Measurements from ENCODE around the gene AFP. TPM values are rescaled to one million over a fixed set of nuclear protein-coding genes. Genes with fewer than 3 reads are reported as not detected.
"Not testable (repeated sequence)": the region's sequence is repeated elsewhere in the genome, so short reads cannot be mapped to it uniquely, and the experiment has no call there.

Gene AFP
- 0.22 and 2.2 TPM in 2 replicates for total RNA-seq

- no peak within 1 kb of the TSS for H3K4me3 ChIP-seq (ENCODE audit: low read depth, low read length)
- DNase-seq (ENCODE audit: low read depth) = no peak
- no peak for TF ChIP-seq CTCF (conservative IDR thresholded peaks at IDR 0.05; ENCODE audit: low read depth, low read length)
Observed at GRCh38 chr4:73435984-73436383, at the start of gene AFP. AFP (plus strand) TSS chr4:73436221; CDS start chr4:73436263, 42 bp downstream.

- H3K4me3 ChIP-seq (ENCODE audit: low read depth, low read length) = no peak overlapping the region
- DNase-seq (ENCODE audit: low read depth) = no peak
- no peak for TF ChIP-seq CTCF (conservative IDR thresholded peaks at IDR 0.05; ENCODE audit: low read depth, low read length)
Observed at GRCh38 chr4:73387552-73387951, 48.5 kb upstream of the AFP start.

- no peak for TF ChIP-seq CTCF (conservative IDR thresholded peaks at IDR 0.05; ENCODE audit: low read depth, low read length)
- no peak overlapping the region for H3K4me3 ChIP-seq (ENCODE audit: low read depth, low read length)
- DNase-seq (ENCODE audit: low read depth) = no peak
Observed at GRCh38 chr4:73388887-73389286, 47.1 kb upstream of the AFP start.

GRCh38 chr4:73389663-73390062, 46.4 kb upstream of the AFP start:
- not testable (repeated sequence) for H3K4me3 ChIP-seq (ENCODE audit: low read depth, low read length); DNase-seq (ENCODE audit: low read depth)

GRCh38 chr4:73391774-73392173, 44.2 kb upstream of the AFP start:
- H3K4me3 ChIP-seq (ENCODE audit: low read depth, low read length) = no peak overlapping the region
- no peak for DNase-seq (ENCODE audit: low read depth)
- TF ChIP-seq CTCF (conservative IDR thresholded peaks at IDR 0.05; ENCODE audit: low read depth, low read length) = no peak

- H3K4me3 ChIP-seq (ENCODE audit: low read depth, low read length) = no peak overlapping the region
- no peak for DNase-seq (ENCODE audit: low read depth)
- no peak for TF ChIP-seq CTCF (conservative IDR thresholded peaks at IDR 0.05; ENCODE audit: low read depth, low read length)
Observed at GRCh38 chr4:73392936-73393335, 43.1 kb upstream of the AFP start.

GRCh38 chr4:73396304-73396703, 39.7 kb upstream of the AFP start:
- TF ChIP-seq CTCF (conservative IDR thresholded peaks at IDR 0.05; ENCODE audit: low read depth, low read length) = no peak
- DNase-seq (ENCODE audit: low read depth) = no peak
- H3K4me3 ChIP-seq (ENCODE audit: low read depth, low read length) = no peak overlapping the region

All from epithelial cell of proximal tubule (primary cell).